Right lobe of liver (tissue), 4 donors: ENCODE data around the gene POLN.

ENCODE experiments used
- POLR2A ChIP-seq: fragments of 450-650 bp; IDR thresholded peaks from one replicate; pipeline ENCODE4 v1.6.1; 2017; ENCODE audit warnings: antibody characterized with exemption, mild to moderate bottlenecking
- TF ChIP-seq, protein P1 (sequence below), 4 donors: fragments of 200-600 bp in 3 of 4; fragments of 450-650 bp in 1 of 4; IDR thresholded peaks; one replicate each; pipeline versions ENCODE4 v1.5.1 to v1.8.0; 2016 to 2022; ENCODE audit warnings: antibody characterized with exemption in 4 of 4, mild to moderate bottlenecking in 2 of 4
- donor health status: DM: no; HTN: no; CAD: no.
- donor health status: DM: no; HTN: no; CAD: no.
- donor health status: DM: no; HTN: yes; CAD: no.

DNA sequence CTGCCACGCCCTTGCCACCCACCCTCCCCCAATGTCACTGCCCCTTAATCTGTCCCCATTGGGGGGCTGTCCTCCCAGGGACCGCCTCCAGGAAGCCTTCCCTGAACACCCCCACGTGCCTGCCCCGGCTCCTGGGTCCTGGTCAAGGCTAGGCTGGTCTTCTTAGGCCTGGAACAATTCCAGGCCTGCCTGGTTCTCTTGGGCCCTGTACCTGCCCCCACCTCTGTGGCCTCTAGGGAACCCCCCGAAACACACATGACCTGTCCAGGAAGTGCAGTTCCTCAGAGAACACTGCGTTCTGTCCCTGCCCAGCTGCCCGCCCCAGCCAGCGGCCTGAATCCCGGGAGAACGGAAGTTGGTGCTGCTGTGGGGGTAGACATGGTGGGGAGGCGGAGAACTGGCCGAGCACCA, 14.9 kb upstream of the POLN start:
- TF ChIP-seq, protein P1, sequence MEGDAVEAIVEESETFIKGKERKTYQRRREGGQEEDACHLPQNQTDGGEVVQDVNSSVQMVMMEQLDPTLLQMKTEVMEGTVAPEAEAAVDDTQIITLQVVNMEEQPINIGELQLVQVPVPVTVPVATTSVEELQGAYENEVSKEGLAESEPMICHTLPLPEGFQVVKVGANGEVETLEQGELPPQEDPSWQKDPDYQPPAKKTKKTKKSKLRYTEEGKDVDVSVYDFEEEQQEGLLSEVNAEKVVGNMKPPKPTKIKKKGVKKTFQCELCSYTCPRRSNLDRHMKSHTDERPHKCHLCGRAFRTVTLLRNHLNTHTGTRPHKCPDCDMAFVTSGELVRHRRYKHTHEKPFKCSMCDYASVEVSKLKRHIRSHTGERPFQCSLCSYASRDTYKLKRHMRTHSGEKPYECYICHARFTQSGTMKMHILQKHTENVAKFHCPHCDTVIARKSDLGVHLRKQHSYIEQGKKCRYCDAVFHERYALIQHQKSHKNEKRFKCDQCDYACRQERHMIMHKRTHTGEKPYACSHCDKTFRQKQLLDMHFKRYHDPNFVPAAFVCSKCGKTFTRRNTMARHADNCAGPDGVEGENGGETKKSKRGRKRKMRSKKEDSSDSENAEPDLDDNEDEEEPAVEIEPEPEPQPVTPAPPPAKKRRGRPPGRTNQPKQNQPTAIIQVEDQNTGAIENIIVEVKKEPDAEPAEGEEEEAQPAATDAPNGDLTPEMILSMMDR (IDR thresholded peaks at IDR 0.05) = no peak
- no peak for TF ChIP-seq POLR2A
